ENCODE data around the gene CD274. TPM values are rescaled to one million over a fixed set of nuclear protein-coding genes. Genes with fewer than 3 reads are reported as not detected.

Gene CD274
- total and polyA plus RNA-seq, 2 of the 8 experiments (the other 6 are each of a cell fraction or from before 2014, with no cell fraction given), result 0.08 to 0.15 TPM

DNA sequence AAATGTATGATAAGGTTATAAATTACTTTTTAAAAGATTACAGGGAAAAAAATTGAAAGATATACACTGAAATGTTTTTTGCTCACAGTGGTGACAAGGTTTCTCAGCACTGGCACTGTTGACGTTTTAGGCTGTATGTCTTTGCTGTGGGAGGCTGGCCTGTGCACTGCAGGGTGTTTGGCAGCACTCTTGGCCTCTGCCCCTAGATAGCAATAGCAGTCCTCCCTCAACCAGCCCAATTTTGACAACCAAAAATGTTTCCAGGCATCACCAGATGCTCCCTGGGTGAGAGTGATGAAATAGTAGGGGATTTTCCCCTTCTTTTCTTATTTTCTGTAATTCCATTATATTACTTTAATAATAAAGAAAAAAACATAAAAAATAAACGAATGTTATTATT, 3.3 kb downstream of the CD274 start (continued):
- TF ChIP-seq BACH1 (IDR thresholded peaks at IDR 0.05; ENCODE audit: low read length) (no peak), SP4 (IDR thresholded peaks at IDR 0.05; ENCODE audit: low read length) (no peak), SIX5 (IDR thresholded peaks at IDR 0.05; ENCODE audit: low read depth, low read length) (no peak), SUZ12 (IDR thresholded peaks at IDR 0.05; ENCODE audit: low read length) (no peak), EP300 (IDR thresholded peaks at IDR 0.05; ENCODE audit: borderline replicate concordance in 1 of 2, low read depth in 2 of 2, low read length in 2 of 2) (no peak), TCF12 (IDR thresholded peaks at IDR 0.05; ENCODE audit: low read depth, low read length) (no peak), ATF3 (IDR thresholded peaks at IDR 0.05; ENCODE audit: insufficient read depth, low read depth, low read length) (no peak), CEBPB (IDR thresholded peaks at IDR 0.05; ENCODE audit: low read depth, low read length) (no peak)
